ENCODE data around the gene HOXB6.
A peak's percentile ranks its signal among the peaks of the same experiment; 100 is the strongest.

HOXB6 gene

DNA sequence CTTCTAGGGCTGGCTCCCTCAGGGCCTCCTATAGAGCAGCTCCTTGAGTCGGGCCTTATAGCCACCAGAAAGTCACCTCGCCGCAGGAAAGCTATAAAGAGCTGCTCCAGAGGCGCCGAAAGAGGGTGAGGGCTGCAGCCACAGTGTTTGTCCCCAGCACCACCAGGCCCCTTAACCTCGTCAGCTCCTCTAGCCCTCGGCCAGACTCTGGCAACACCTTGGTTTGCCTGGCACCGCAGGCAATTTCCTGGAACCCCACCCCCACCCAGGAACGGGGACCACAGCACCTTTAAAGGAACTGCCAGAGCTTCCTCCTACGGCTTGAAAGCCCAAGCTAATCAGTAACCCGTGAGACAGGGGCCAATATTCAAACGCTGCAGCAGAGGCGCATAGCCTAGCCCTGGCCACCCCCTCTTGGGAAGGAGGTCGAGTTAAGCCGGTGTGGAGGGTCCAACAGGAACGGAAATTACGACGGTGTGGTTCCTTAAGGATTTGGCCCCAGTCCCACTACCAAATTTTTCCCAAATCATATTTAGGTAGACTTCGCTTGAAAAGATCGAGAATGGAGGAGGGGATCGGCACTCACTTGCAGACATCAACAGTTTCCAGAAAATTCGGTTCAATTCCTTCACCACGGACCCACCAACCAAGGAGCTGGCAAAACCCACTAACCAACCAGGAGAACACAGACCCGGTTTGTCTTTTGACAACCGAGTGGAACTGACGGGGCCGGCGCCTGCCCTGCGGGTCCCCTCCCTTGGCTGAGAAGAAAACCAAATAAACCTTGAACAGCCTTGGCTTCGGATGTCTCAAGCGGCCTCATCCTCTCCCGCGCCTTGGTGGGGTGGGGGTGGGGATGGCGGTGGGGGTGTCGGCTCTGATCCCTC, 3.0 kb downstream of the HOXB6 start:
- no peak for ATAC-seq (replicated peaks)
- Mint-ChIP-seq H3K27me3 (peaks cover 85 to 97% of the 10 kb centered on the region in 2 donors), H3K9me3 (no peaks in the 10 kb centered on the region), H3K4me3 (no peak overlapping the region), H3K27ac (no peak overlapping the region), H3K36me3 (no peaks in the 10 kb centered on the region), H3K4me1 (peaks cover 18 to 31% of the 10 kb centered on the region in 2 donors)
- no peak for DNase-seq

- Mint-ChIP-seq H3K9me3 (no peaks in the 10 kb centered on the region), H3K4me3 (no peak overlapping the region)
- no peak for ATAC-seq (replicated peaks)
Observed at GRCh38 chr17:48601207-48601538, 3.6 kb downstream of the HOXB6 start.

GRCh38 chr17:48600244-48601098, 4.3 kb downstream of the HOXB6 start:
- peaks cover 2 to 4% of the 10 kb centered on the region in 2 donors for H3K36me3 Mint-ChIP-seq
- H3K27ac Mint-ChIP-seq = no peak overlapping the region
- peaks cover 25 to 42% of the 10 kb centered on the region in 2 donors for H3K4me1 Mint-ChIP-seq
- no peak for ATAC-seq (replicated peaks)
- no peaks in the 10 kb centered on the region for H3K9me3 Mint-ChIP-seq
- no peak for DNase-seq
- peaks cover 88 to 99% of the 10 kb centered on the region in 2 donors for H3K27me3 Mint-ChIP-seq
- H3K4me3 Mint-ChIP-seq = no peak overlapping the region

More at GRCh38 chr17:48601207-48601538, 3.6 kb downstream of the HOXB6 start:
- H3K27ac Mint-ChIP-seq = no peak overlapping the region
- H3K36me3 Mint-ChIP-seq = peaks cover 2 to 4% of the 10 kb centered on the region in 2 donors
- H3K4me1 Mint-ChIP-seq = peaks cover 24 to 37% of the 10 kb centered on the region in 2 donors
- no peak for DNase-seq
- peaks cover 86 to 97% of the 10 kb centered on the region in 2 donors for H3K27me3 Mint-ChIP-seq

GRCh38 chr17:48599354-48599753, 5.4 kb downstream of the HOXB6 start:
- no peak for DNase-seq
- peaks cover 86 to 99% of the 10 kb centered on the region in 2 donors for H3K27me3 Mint-ChIP-seq
- peaks cover 24 to 42% of the 10 kb centered on the region in 2 donors for H3K4me1 Mint-ChIP-seq
- no peak overlapping the region for H3K27ac Mint-ChIP-seq
- no peaks in the 10 kb centered on the region for H3K9me3 Mint-ChIP-seq
- H3K4me3 Mint-ChIP-seq = no peak overlapping the region
- ATAC-seq (replicated peaks) = no peak
- peaks cover 2 to 4% of the 10 kb centered on the region in 2 donors for H3K36me3 Mint-ChIP-seq

DNA sequence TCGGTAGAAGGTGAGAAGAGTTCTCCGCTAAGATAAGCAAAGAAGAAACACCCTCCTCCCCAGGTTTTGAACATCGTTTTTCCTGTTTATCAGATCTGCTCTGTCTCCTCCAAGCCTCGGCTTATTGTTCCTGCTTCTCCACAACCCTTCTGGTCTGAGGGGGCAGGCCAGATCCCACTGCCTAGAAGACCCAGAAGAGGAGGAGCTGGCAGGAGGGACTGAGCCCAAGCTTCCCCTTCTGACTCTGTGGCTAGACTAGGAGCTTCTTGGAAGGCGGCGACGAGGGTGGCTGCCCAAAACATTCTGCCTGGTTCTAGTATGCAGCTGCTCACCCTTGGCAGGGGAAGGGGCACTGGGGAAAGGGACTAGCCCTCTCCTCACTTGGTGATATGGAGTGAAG, 6.0 kb downstream of the HOXB6 start:
- peaks cover 2 to 4% of the 10 kb centered on the region in 2 donors for H3K36me3 Mint-ChIP-seq
- ATAC-seq (replicated peaks) = no peak
- H3K9me3 Mint-ChIP-seq = no peaks in the 10 kb centered on the region
- H3K4me1 Mint-ChIP-seq = peaks cover 25 to 46% of the 10 kb centered on the region in 2 donors
- no peak overlapping the region for H3K27ac Mint-ChIP-seq
- peak overlapping the region in 1 of 2 donors; percentile 81 for H3K4me3 Mint-ChIP-seq
- DNase-seq = no peak
- H3K27me3 Mint-ChIP-seq = peaks cover 85 to 98% of the 10 kb centered on the region in 2 donors

- Mint-ChIP-seq H3K27me3 (peaks cover 85 to 98% of the 10 kb centered on the region in 2 donors), H3K27ac (peak overlapping the region; percentile 86)
- peak; percentile 47 to 51 for ATAC-seq (replicated peaks)
Observed at GRCh38 chr17:48597778-48598631, 6.8 kb downstream of the HOXB6 start.

DNA sequence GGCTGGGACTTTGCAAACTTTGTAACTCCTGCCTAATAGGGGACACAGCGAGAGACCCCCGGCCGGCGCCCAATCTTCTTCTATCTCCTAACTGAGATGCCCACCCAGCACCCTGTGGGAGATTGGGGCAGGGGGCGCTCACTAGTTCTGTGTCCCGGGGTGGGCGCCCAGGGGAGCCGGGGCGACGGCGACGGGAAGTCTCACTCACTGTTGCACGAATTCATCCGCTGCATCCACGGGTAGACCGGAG, 7.3 kb downstream of the HOXB6 start:
- H3K9me3 Mint-ChIP-seq = no peaks in the 10 kb centered on the region
- ATAC-seq (replicated peaks) (no peak), DNase-seq (no peak)
- H3K36me3 Mint-ChIP-seq = peaks cover 2 to 4% of the 10 kb centered on the region in 2 donors
- H3K27me3 Mint-ChIP-seq = peaks cover 86 to 98% of the 10 kb centered on the region in 2 donors
- peaks cover 32 to 53% of the 10 kb centered on the region in 2 donors for H3K4me1 Mint-ChIP-seq
- H3K4me3 Mint-ChIP-seq = peak overlapping the region; percentile 81 to 85
- H3K27ac Mint-ChIP-seq = peak overlapping the region; percentile 86

More at GRCh38 chr17:48597778-48598631, 6.8 kb downstream of the HOXB6 start:
- no peak for DNase-seq
- peaks cover 2 to 4% of the 10 kb centered on the region in 2 donors for H3K36me3 Mint-ChIP-seq
- peaks cover 30 to 53% of the 10 kb centered on the region in 2 donors for H3K4me1 Mint-ChIP-seq
- peak overlapping the region; percentile 81 to 85 for H3K4me3 Mint-ChIP-seq
- no peaks in the 10 kb centered on the region for H3K9me3 Mint-ChIP-seq

- peaks cover 91 to 98% of the 10 kb centered on the region in 2 donors for H3K27me3 Mint-ChIP-seq
- peak overlapping the region; percentile 86 for H3K27ac Mint-ChIP-seq
- no peak for ATAC-seq (replicated peaks)
- DNase-seq = no peak
- peaks cover 33 to 55% of the 10 kb centered on the region in 2 donors for H3K4me1 Mint-ChIP-seq
- peaks cover 2 to 4% of the 10 kb centered on the region in 2 donors for H3K36me3 Mint-ChIP-seq
- peak overlapping the region; percentile 81 to 85 for H3K4me3 Mint-ChIP-seq
- no peaks in the 10 kb centered on the region for H3K9me3 Mint-ChIP-seq
Observed at GRCh38 chr17:48596735-48597527, 7.9 kb downstream of the HOXB6 start.

DNA sequence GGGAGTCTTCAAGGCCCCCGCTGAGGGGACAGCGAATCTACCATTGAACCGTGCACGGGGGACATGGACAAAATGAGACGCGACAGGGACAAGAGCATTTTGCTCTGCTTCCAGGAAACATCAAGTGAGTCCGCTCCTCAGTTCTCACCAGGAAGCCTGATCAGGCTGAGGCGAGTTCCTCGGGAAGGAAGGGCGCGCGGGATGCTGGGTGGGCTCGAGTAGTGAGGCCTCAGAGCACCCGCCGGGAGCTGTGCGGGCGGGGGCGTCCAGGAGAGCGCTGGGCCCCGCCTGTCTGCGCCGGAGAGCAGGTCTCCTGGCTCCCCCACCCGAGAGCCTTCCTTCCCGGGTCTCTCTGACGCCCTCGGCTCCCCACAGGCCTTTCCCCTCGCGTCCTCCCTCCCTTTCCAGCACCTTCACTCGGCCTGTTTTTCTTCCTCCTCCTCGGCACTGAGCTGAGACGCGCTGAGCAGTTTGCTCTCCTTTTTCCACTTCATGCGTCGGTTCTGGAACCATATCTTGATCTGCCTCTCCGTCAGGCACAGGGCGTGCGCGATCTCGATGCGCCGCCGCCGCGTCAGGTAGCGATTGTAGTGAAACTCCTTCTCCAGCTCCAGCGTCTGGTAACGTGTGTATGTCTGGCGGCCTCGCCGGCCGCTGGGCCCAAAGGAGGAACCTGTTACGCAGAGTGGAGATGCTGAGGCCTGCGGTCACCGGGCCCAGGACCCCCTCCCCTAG, 8.6 kb downstream of the HOXB6 start:
- DNase-seq (no peak), ATAC-seq (replicated peaks) (no peak)
- peak overlapping the region; percentile 81 to 85 for H3K4me3 Mint-ChIP-seq
- peaks cover 36 to 56% of the 10 kb centered on the region in 2 donors for H3K4me1 Mint-ChIP-seq
- H3K27me3 Mint-ChIP-seq = peaks cover 91 to 98% of the 10 kb centered on the region in 2 donors
- no peaks in the 10 kb centered on the region for H3K9me3 Mint-ChIP-seq
- peaks cover 2 to 4% of the 10 kb centered on the region in 2 donors for H3K36me3 Mint-ChIP-seq
- H3K27ac Mint-ChIP-seq = peak overlapping the region; percentile 49

DNA sequence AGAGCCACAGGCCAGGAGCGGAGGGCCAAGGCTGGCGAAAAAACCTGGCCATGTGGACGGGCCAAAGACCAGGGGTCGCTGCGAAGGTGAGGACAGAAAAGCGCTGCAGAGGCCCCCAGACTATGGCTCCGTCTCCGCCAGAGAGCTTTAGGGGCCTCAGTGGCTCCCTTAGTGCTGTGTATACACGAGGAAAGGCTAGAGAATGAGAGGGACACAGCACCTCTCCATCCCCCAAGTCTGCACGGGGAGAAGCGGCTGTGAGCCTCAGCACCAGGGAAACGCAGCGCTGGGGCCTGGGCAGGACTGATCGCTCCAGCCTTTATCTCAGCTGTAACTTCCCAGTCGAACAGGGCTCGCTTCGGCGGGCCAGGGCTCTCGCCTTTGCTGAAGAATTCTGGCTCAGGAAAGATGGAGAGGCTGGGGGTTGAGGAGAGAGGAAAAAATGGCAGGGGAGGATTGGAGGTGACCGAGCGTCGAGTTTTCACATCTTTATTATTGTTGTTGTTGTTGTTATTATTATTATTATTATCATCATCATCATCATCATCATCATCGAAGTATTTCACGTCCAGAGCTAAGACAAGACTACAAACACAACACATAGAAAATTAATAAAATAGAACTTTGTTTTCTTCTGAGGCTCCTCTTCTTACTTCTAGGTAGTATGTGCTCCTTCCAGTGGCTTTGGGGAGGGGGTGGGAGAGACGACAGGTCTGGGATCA, 9.3 kb downstream of the HOXB6 start:
- peak overlapping the region; percentile 73 for H3K27ac Mint-ChIP-seq
- peaks cover 36 to 58% of the 10 kb centered on the region in 2 donors for H3K4me1 Mint-ChIP-seq
- peak overlapping the region in 1 of 2 donors; percentile 81 for H3K4me3 Mint-ChIP-seq

DNA sequence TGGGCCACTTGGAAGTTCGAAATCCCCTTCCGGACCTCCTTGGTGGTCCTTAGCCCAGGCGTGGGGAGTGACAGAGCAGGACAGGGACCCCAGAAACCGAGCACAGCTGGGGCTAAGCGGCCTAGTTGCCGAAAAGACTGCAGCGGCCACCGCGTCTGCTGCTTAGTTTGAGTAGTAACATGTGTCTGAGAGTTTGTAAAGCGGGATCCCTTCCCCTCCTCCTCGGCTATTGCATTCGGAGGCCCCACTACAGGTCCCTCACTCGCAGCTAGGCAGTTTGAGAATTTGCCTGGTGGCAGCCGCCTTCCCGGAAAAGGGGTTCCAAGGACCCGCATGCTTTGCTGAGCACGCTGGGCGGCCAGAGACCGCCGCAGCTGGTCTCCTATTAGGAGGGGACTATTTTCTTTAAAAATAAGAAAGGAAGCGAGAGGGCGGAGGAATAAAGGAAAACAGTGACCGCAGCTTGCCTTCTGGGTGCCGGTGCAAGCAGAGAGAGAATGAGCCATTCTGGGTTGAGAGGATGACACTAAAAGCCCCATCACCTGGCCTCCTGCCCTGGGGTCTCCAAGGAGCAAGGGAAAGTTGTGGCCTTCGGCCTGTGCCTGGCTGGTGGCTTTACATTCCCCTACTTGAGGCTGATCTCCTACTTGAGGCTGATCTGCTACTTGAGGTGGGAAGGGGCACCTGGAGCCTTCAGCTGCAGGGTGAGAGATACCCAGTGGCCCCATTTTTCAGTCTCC, 10.1 kb downstream of the HOXB6 start:
- peaks cover 42 to 66% of the 10 kb centered on the region in 2 donors for H3K4me1 Mint-ChIP-seq

More for the DNA sequence above, 9.3 kb downstream of the HOXB6 start:
- H3K9me3 Mint-ChIP-seq = no peaks in the 10 kb centered on the region
- no peak for ATAC-seq (replicated peaks)
- peaks cover 91 to 98% of the 10 kb centered on the region in 2 donors for H3K27me3 Mint-ChIP-seq
- DNase-seq = no peak
- peaks cover 3 to 5% of the 10 kb centered on the region in 2 donors for H3K36me3 Mint-ChIP-seq

More for the DNA sequence above, 10.1 kb downstream of the HOXB6 start:
- Mint-ChIP-seq H3K9me3 (no peaks in the 10 kb centered on the region), H3K27me3 (peaks cover 91 to 98% of the 10 kb centered on the region in 2 donors), H3K4me3 (no peak overlapping the region), H3K27ac (peak overlapping the region; percentile 73), H3K36me3 (peaks cover 5 to 8% of the 10 kb centered on the region in 2 donors)
- DNase-seq = no peak
- ATAC-seq (replicated peaks) = no peak

Measured in stimulated activated naive B cell treated with anti-CD40 and anti-IgM and Interleukin-4, amounts not matched to agents 10 μg/mL and 1 μg/mL and 100 μg/mL, for 72 hours (primary cell).